ENCODE measurements around the gene SESN1.
"Not testable (repeated sequence)": the region's sequence is repeated elsewhere in the genome, so short reads cannot be mapped to it uniquely, and the experiment has no call there.

SESN1 gene

DNA sequence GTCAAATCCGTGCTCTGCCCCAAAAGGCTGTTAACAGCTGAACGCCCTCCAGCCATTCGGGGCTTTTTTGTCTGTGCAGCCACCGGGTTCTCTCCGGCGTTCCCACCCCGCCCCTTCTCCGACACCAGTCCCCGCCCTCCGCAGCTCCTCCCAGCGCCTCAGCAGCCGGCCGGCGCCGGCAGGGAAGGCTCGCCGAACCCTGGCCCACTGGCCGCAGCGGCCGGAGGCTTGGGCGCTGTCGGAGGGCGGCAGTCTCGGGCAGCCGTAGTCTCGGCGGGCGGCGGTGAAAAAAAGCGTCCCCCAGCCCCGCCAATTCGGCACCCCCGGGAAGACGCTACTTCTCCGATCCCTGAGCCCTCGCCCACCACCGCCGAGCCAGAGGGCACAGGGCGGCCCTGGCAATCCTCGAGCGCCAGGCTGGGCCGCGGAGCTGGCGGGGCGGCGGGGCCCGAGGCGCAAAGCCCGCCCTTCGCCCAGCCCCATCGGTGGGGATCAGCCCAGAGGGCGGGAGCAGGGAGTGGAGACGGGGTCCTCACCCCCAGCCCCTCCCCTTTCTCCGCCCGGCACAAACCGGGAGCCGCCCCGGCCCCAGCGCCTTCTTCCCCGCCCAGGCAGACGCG lies at the start of gene SESN1:
Gene SESN1, minus strand, starts transcription at position 431 of the 620 bp plus-strand sequence. CDS start 773 bp downstream, outside the sequence.
- TF ChIP-seq, protein P1, sequence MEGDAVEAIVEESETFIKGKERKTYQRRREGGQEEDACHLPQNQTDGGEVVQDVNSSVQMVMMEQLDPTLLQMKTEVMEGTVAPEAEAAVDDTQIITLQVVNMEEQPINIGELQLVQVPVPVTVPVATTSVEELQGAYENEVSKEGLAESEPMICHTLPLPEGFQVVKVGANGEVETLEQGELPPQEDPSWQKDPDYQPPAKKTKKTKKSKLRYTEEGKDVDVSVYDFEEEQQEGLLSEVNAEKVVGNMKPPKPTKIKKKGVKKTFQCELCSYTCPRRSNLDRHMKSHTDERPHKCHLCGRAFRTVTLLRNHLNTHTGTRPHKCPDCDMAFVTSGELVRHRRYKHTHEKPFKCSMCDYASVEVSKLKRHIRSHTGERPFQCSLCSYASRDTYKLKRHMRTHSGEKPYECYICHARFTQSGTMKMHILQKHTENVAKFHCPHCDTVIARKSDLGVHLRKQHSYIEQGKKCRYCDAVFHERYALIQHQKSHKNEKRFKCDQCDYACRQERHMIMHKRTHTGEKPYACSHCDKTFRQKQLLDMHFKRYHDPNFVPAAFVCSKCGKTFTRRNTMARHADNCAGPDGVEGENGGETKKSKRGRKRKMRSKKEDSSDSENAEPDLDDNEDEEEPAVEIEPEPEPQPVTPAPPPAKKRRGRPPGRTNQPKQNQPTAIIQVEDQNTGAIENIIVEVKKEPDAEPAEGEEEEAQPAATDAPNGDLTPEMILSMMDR (IDR thresholded peaks at IDR 0.05; ENCODE audit: low read depth, low read length): no peak

DNA sequence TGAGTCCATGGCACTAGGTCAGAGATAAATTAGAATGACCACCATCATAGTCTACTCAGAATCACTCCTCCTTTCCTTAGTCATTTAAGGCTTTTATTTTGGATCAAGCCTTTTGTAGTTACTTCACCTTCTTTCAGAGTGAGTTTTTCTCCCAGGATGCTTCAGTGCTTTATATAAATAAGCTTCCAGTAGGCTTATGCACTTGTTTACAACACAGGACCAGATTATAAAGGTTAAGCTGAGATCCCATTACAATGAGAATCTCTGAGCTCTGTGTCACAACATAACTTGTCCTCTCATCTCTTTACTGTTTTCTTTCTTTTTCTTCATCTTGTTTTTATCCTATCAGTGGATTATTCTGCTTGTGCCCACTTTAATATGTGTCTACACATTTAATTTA lies 48.5 kb upstream of the SESN1 start:
- H3K4me3 ChIP-seq (ENCODE audit: low read depth, low read length): no peak overlapping the region
- TF ChIP-seq, protein P1 (IDR thresholded peaks at IDR 0.05; ENCODE audit: low read depth, low read length): no peak

More for the DNA sequence above, at the start of gene SESN1:
- peak within 1 kb of the TSS; percentile 82 for H3K4me3 ChIP-seq (ENCODE audit: low read depth, low read length)

DNA sequence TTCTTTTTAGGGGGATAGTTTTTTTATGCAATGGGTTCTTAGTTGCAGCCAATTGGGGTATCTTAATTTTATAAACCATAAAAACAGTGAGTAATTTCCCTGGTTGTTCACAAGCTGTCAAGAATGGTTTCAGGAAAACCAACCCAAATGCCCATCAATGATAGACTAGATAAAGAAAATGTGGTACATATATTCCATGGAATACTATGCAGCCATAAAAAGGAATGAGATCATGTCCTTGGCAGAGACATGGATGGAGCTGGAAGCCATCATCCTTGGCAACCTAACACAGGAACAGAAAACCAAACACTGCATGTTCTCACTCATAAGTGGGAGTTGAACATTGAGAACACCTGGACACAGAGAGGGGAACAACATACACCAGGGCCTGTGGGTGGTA lies 47.4 kb upstream of the SESN1 start:
- H3K4me3 ChIP-seq (ENCODE audit: low read depth, low read length): not testable (repeated sequence)

DNA sequence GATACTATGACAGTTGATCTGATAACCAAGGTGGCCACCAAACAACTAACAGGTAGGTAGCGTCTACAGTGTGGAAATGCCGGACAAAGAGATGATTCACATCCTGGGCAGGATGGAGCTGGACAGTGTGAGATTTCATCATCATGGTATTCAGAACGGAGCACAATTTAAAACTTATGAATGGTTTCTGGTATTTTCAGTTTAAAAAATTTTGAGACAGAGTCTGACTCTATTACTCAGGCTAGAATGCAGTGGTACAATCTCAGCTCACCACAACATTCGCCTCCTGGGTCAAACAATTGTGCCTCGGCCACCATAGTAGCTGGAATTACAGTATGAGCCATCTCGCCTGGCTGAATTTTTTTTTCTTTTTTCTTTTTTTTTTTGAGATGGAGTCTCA lies 44.5 kb upstream of the SESN1 start:
- no peak overlapping the region for H3K4me3 ChIP-seq (ENCODE audit: low read depth, low read length)
- TF ChIP-seq, protein P1 (IDR thresholded peaks at IDR 0.05; ENCODE audit: low read depth, low read length): no peak

DNA sequence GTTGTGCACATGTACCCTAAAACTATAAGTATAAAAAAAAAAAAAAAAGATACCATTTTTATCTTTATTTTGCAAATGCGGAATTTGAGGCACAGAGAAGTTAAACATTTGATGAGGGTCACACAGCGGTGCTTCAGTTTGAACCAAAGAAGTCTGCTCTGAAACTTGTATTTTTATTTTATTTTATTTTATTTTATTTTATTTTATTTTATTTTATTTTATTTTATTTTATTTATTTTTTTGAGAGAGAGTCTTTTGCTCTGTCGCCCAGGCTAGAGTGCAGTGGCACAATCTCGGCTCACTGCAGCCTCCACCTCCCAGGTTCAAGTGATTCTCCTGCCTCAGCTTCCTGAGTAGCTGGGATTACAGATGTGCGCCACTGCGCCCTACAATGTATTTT lies 41.9 kb upstream of the SESN1 start:
- H3K4me3 ChIP-seq (ENCODE audit: low read depth, low read length): not testable (repeated sequence)

DNA sequence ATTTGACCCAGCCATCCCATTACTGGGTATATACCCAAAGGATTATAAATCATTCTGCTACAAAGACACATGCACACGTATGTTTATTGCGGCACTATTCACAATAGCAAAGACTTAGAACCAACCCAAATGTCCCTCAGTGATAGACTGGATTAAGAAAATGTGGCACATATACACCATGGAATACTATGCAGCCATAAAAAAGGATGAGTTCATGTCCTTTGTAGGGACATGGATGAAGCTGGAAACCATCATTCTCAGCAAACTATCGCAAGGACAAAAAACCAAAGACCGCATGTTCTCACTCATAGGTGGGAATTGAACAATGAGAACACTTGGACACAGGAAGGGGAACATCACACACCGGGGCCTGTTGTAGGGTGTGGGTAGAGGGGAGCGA lies 41.4 kb upstream of the SESN1 start:
- H3K4me3 ChIP-seq (ENCODE audit: low read depth, low read length): not testable (repeated sequence)

DNA sequence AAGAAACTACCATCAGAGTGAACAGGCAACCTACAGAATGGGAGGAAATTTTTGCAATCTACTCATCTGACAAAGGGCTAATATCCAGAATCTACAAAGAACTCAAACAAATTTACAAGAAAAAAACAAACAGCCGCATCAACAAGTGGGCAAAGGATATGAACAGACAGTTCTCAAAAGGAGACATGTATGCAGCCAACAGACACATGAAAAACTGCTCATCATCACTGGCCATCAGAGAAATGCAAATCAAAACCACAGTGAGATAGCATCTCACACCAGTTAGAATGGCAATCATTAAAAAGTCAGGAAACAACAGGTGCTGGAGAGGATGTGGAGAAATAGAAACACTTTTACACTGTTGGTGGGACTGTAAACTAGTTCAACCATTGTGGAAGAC lies 41.0 kb upstream of the SESN1 start:
- H3K4me3 ChIP-seq (ENCODE audit: low read depth, low read length): not testable (repeated sequence)

DNA sequence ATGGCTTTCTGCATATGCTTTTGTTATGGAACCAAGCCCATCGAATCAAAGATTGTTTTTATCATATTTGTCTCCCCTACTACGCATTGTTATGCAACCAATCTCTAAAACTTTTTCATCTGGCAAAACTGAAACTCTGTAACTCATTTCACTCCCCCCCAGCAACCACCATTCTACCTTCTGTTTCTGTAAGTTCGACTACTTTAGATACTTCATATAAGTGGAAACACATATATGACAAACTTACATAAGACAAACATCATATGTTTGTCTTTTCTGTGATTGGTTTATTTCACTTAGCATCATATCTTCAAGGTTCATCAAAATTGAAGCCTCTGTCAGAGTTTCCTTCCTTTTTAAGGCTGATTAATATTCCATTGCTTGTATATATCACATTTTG lies 35.4 kb upstream of the SESN1 start:
- H3K4me3 ChIP-seq (ENCODE audit: low read depth, low read length): no peak overlapping the region
- TF ChIP-seq, protein P1 (IDR thresholded peaks at IDR 0.05; ENCODE audit: low read depth, low read length): no peak

DNA sequence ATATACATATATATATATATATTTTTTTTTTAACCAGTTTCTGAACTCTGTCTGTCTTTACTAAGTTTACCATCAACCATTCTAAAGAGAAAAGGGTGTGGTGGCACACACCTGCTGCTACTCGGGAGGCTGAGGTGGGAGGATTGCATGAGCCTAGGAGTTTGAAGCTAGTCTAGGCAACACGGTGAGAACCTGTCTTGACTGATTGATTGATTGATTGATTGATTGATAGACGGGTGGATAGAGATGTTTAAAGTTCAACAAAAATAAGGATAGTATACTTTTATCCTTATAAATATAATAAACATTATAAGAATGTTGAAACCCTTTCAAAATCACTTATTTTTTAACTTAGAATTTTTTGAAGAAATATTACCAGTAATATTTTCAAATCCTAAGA lies 30.9 kb upstream of the SESN1 start:
- TF ChIP-seq, protein P1 (IDR thresholded peaks at IDR 0.05; ENCODE audit: low read depth, low read length): no peak

DNA sequence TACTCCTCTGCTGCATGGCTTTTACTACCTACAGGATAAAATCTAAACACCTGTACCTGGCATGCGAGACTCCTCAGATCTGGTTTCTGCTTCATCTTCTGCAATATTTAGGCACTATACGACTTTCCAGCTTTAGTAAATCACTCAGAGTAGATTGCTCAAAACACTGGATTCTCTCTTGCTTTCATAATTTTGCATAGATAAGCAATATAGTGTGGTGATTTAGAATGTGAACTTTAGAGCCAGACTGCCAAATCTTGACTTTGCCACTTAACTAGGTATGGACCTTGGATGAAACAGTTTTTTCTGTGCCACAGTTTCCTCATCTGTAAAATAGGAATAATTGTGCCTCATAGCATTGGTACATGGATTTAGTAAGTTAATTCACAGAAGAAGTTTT lies 29.6 kb upstream of the SESN1 start:
- H3K4me3 ChIP-seq (ENCODE audit: low read depth, low read length): no peak overlapping the region
- TF ChIP-seq, protein P1 (IDR thresholded peaks at IDR 0.05; ENCODE audit: low read depth, low read length): no peak

More for the DNA sequence above, 30.9 kb upstream of the SESN1 start:
- no peak overlapping the region for H3K4me3 ChIP-seq (ENCODE audit: low read depth, low read length)
